HCEC 1CT (cell line): ENCODE measurements around the gene MAP4K3.

Experiments
- DNase-seq: peaks from one replicate; pipeline ENCODE4 v3.0.0-alpha.2; 2017

MAP4K3 gene

DNA sequence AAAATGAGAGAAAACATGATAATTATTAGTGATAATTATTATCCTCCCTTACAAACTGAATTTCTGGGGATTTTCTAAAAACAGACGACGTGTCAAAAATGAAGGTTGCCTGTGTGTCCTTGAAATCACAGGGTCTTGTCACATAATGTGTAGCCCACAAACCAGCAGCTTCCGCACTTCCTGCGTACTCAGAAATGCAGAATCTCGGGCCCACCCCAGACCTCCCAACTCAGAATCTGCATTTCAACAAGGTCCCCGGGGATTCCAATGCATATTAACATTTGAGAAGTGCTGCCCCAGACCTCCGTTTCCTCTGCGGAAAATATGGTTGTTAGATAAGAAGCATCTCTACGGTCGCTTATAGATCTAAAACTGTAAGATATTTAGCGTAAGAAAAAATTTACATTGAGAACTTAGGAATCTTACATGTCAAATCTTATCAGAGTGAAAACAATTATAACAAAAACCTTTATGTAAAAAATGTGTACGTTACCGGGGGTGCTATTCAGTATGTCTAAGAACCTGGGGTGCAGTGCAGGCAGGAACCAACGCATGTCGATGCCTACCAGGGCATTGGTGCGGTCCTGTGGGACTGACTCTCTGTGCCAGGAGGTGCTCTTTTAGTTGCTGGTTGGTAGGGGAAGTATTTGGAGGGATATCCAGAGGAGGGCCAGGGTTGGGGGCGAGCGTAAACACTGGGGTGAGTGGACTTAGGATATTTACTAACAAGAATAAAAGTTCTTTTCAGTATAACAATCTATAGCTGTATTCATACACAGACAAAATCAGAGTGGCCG is 208.5 kb downstream of the MAP4K3 start:
- no peak for DNase-seq

DNA sequence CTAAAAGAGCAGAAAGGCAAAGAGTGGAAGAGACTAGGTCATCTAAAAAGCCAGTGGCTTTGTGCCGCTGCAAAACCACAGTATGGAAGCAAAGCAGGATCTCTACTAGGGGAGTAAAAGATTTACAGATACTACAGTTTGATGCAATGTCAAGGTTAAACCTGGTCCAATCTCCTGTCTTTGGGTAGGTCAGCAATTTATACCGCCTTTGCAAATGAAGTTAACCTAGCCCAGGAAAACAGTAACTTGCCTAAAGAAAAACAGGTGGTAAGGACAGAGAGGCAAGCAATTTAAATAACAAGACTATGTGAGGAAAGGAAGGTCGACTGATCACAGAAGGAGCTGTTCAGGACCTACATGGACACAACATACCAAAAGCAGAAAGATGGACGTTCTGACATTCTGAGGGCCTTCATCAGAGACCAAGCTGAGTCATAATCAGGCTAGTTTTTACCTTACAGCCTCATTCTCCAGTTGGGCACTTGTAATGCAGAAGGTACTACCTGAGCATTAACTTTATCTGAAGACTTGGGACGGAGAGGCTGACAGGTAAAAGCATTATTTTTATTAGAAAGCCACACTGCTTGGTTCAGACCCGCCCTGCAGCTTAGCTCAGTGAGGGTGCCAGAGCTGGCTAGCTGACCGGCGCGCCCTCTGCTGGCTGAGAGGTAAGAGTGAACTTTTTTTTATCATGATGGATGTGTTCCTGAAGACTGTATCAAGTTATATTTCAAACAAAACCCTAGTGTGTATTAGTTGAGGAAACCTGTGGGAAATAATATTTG is 209.3 kb downstream of the MAP4K3 start:
- DNase-seq, result peak; percentile 71

DNA sequence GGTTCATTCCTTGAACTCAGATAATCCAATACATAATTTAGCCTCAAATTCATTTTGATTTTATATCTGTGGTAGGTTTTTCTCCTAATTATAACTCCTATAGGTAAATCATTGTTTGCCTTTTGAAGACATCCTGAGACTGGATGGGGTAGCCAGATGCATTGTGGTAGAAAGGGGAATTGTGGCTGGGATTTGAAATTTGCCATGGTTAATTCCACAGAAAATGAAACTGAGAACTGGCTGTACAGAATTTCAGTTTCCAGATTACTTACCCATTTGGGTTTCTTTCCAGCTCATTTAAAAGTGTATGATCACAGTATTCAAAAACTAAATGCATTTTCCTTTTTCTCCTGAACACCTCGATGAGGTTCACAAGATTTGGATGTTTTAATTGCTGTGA is 211.5 kb downstream of the MAP4K3 start:
- no peak for DNase-seq

DNA sequence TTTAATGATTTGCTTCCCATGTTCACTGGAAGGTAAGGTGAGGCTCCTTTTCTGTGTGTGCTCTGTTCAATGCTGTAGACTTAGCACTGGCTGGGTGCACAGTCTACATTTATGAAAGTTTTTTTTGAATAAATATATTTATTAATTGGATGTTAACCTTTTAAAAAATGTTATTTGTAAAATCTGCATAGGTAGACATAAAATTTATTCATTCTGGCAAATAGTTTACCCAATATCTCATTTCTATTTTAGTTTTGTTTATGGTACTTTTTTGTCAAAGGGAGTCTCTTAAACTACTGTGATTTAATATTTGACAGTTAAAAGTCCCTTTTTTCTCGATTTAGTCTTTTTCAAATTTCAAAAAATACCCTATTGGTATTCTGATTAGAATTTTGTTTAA is 213.2 kb downstream of the MAP4K3 start:
- DNase-seq, result no peak

DNA sequence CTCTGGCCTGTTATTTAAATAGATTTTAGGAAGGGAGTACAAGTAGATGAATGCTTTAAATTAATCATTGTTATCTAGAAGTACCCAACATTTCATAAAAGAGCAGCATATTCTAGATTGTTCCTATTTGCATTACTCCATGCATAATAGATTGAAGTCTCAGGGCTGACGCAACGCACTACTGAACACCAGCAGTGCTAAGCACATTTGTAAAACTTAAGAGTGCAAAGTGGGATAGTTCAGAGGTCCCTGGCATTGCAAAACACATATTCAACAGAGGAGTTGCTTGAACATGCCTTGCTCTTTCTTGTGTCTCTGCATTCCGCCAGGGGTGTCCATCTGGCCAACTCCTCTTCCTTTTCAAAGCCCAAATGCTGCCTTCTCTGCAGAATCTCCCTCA is 215.6 kb downstream of the MAP4K3 start:
- DNase-seq, result no peak

DNA sequence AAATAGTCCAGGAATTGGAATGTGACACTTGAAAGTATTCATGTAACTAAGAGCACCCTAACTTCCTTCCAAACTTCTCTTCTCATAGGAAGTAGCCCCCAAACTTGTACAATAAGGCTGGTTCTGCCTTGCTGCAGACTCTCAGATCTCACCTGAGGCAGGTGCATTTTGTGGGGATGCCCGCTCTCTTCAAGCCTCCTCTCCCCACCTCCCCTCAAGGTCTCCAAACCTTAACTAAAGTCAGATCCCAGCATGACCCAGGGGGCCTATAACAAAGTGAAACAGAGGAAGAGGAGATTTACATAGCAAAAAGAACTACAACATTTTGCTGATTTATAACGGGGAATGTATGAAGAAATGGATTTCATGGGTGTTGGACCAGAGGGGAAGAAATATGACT is 216.9 kb downstream of the MAP4K3 start:
- DNase-seq, result no peak

DNA sequence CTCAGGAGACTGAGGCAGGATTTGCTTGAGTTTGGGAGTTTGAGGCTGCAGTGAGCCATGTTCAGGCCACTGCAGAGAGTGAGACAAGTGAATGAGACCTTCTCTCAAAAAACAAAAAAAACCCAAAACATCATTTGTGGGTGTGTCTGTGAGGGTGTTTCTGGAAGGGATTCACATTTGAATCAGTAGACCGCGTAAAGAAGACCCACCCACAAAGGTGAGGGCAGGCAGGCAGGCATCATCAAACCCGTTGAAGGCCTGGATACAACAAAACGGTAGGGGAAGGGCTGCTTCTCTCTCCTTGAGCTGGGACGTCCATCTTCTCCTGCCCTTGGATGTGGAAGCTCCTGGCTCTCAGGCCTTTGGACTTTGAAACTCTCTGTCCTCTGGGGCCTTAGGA is 218.7 kb downstream of the MAP4K3 start:
- DNase-seq, result no peak

DNA sequence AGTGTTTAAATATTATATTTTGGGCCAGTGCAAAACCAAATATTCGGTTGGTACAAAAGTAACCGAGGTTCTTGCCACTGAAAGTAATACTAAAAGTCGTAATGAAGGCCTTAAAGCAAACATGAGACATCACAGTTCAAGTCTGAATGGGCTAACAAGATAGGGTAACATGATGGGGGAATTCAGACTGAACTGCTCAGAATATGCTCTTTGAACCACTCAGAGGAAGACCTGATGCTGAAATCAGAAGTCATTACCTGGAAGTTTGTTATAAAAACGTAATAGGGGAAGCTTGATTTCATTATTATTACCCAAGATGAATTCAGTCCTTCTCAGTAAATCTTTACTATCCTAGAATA is 219.9 kb downstream of the MAP4K3 start:
- DNase-seq, result no peak

DNA sequence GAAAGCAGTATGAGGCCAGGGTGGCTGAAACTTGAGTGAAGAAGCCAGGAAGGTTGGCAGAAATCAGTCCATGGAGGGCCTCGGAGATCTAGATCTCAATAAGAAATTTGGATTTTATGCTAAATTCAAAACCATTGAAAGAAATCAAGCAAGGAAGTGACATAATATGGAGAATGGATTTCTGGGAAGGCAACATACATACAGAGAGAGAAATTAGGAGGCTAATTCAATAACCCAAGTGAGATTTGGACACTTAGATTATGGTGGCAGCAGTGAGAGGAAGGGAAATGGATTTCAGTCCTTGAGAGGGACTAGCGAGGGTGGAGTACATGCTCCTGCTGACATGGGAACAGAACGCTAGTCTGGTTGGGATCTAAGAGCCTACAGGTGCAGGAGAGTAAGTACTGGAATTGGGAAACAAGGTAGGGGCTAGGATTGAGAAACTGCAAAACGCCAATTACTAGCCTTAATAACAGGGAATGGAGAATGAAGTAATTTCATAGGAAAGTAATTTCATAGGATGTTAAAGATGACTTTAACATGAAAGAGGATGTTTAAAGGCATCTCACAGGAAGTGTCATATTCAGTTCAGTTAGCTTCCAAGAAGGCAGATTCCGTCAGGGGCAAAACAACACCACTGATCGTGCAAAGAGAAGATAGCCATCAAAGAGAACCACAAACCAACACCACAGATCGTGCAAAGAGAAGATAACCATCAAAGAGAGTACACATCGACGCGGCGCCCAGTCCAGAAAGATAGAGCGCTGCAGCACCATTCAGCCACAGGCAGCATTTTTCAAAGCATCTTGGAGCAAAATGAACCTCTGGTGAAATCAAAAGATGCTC is 220.5 kb downstream of the MAP4K3 start:
- no peak for DNase-seq

DNA sequence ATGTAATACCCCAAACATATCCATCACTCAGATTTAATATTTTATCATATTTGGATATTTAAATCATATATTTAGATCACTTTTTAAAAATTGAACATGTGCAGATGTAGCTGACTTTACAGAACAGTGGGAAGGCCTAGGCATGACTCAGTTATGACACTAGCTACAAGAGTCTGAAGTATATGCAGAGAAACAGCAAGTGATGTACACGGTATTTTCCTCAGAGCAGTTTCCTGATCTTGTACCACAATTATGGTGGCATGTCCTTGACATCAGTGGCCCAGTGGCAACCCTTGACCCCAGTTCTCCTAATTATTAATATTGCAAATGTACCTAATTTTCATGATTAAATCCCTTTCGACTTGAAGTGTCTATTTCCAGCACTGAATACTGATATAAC is 221.5 kb downstream of the MAP4K3 start:
- no peak for DNase-seq

DNA sequence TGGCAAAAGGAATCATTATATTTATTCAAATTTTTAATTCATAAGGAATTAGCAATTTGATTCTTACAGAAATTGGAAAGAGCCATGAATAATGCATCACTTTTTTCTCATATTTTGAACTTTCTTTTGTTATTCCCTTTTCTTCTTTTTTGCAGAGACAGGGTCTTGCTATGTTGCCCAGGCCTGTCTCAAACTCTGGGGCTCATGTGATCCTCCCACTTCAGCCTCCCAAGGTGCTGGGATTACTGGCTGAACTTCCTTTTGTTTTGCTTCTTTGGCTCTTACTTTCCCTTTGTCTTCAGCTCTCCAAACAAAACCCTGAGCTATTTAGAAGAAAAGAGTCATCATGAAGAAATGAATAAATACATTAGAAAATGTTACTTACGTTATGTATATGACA is 224.1 kb downstream of the MAP4K3 start:
- DNase-seq, result no peak

DNA sequence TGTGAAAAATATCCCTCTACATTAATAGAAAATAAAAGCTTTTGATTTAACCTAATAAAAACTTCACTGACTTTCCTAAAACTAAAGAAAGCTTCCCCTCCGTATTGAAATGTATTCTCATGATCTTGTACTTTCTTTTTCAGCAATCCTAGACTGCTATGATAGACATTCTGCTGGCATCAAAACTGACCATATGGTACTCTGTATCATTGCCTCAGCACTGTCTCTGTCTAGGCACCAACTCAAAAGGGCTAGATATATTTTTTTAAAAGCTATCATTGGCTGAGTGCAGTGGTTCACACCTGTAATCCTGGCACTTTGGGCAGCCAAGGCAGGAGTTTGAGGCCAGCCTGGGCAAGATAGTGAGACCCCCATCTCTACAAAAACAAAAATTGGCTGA is 226.2 kb downstream of the MAP4K3 start:
- no peak for DNase-seq

DNA sequence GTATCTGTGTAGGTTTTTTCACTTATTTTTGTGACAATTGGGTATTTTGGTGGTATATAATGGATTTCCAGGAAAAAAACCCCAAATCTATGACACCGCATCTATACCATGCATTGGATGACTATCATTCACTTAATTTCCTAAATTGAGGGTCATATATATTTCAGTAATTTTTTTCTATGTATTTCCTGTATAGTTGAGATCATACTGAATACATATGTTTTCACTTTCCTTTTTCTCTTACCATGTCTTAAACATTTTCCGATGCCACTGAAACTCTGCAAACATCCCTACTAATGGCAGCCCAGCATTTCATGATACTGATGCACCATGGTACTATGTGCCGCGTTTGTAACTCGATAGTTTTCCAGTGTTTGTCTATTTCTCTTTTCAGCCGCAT is 233.7 kb downstream of the MAP4K3 start:
- DNase-seq, result no peak

DNA sequence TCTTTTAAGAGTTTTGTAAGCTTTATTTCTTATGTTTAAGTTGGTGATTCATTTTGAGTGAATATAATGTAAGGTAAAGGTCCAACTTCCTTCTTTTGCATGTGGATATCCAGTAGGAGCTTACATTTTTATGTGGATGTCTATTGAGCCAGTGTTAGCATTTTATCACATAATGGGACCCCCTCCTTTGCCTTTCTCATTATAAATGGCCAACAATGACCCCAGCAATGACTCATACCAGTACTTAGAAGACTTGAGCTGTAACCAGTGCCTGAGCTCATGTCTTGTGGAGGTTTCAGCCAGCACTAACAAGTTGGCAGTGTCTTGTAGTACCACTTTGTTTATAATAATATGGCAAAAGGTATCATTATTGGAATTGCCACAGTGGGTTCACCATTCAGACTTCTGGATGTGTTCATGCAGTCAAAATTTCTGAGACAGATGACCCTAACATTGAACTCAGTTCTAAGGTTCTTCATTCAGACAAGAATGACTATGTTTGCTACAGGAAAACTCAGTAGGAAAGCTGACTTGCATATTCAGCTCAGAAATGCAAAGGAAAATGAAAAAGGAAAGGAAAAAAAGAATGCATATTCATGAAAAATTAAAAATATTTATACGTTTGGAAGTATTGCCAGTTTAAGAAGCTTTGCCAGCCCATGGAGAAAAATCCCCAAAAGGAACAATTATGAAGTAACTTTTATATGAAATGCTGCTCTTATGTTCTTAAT is 234.3 kb downstream of the MAP4K3 start:
- DNase-seq, result no peak
